Esophagus muscularis mucosa (tissue), 4 donors: ENCODE results near the gene MRNIP. TPM values are rescaled to one million over a fixed set of nuclear protein-coding genes. Genes with fewer than 3 reads are reported as not detected.
A peak's percentile ranks its signal among the peaks of the same experiment; 100 is the strongest.

Source experiments
- DNase-seq: peaks from one replicate; pipeline ENCODE4 v3.0.0-alpha.2; 2017; ENCODE audit errors: extremely low spot score
- H3K27ac ChIP-seq, 4 donors: fragments of 200-600 bp; sonication (generic); replicated peaks in 1 of 4; 1 replicate in 3 of 4; 2 replicates in 1 of 4; pipeline ENCODE4 v1.5.1; 2016 to 2019; ENCODE audit warnings: mild to moderate bottlenecking in 1 of 4
- H3K27me3 ChIP-seq, 4 donors: fragments of 200-600 bp; sonication (generic); one replicate each; pipeline versions ENCODE4 v1.5.1 to v1.6.0; 2016 to 2019
- H3K36me3 ChIP-seq, 4 donors: fragments of 200-600 bp; sonication (generic); one replicate each; pipeline ENCODE4 v1.5.1; 2016 to 2019
- H3K4me1 ChIP-seq, 4 donors: fragments of 200-600 bp; sonication (generic); one replicate each; pipeline ENCODE4 v1.5.1; 2016 to 2019
- H3K4me3 ChIP-seq, 4 donors: fragments of 200-600 bp; sonication (generic); 1 replicate in 2 of 4; 2 replicates in 2 of 4; pipeline ENCODE4 v1.5.1; 2016 to 2019; ENCODE audit warnings: mild to moderate bottlenecking in 4 of 4, moderate library complexity in 1 of 4
- H3K9me3 ChIP-seq, 4 donors: fragments of 200-600 bp; sonication (generic); 1 replicate in 3 of 4; 2 replicates in 1 of 4; pipeline ENCODE4 v1.5.1; 2016 to 2019
- CTCF ChIP-seq, 3 experiments: fragments of 200-600 bp in 2 of 3; fragments of 450-650 bp in 1 of 3; sonication (generic) in 2 of 3; IDR thresholded peaks; one replicate each; pipeline ENCODE4 v1.5.1; 2017 to 2019; ENCODE audit warnings: antibody characterized with exemption in 3 of 3, mild to moderate bottlenecking in 2 of 3, moderate library complexity in 1 of 3
- EP300 ChIP-seq: sonication (generic); formaldehyde crosslinking; IDR thresholded peaks from one replicate; pipeline ENCODE4 v1.6.1; 2017; ENCODE audit warnings: antibody characterized with exemption
- POLR2A ChIP-seq: fragments of 450-650 bp; IDR thresholded peaks from one replicate; pipeline ENCODE4 v1.6.1; 2017; ENCODE audit warnings: antibody characterized with exemption, moderate library complexity, mild to moderate bottlenecking, low read depth
- POLR2AphosphoS5 ChIP-seq, 2 donors: sonication (generic); formaldehyde crosslinking; IDR thresholded peaks; one replicate each; pipeline ENCODE4 v1.6.1; 2017; ENCODE audit warnings: antibody characterized with exemption in 2 of 2
- WGBS: methylation state at CpG from one replicate; pipeline ENCODE4 v1.1.5; 2018; 5-methylcytosine and 5-hydroxymethylcytosine counted together
- intact Hi-C: fragments of 100-400 bp; cut with DNase I; formaldehyde crosslinking; loops from one replicate; pipeline ENCODE4 v1.15.1; 2023
- total RNA-seq, 4 donors: library from RNA; depleted of rRNA; stranded (reverse); fragments of >200 nt; gene quantifications; one replicate each; pipeline versions ENCODE4 v1.1.0 to v1.2.1, GENCODE V29; 2016

MRNIP gene
- total RNA-seq, 4 donors from 2014 or later, result 21.2 to 34.2 (median 23.3) TPM

GRCh38 chr5:179799644-179799973, 59.0 kb downstream of the MRNIP start:
- 92% methylated on average over 4 of the region's 5 CpGs for WGBS
- Histone ChIP-seq H3K36me3 (peaks cover 38 to 56% (median 46%) of the 10 kb centered on the region in 4 donors), H3K27ac (no peak overlapping the region), H3K27me3 (no peaks in the 10 kb centered on the region), H3K9me3 (no peaks in the 10 kb centered on the region), H3K4me3 (no peak overlapping the region), H3K4me1 (peaks cover 54 to 70% (median 60%) of the 10 kb centered on the region in 4 donors)
- no peak for DNase-seq
- TF ChIP-seq POLR2AphosphoS5 (IDR thresholded peaks at IDR 0.05) (peak in 1 of 2 donors; percentile 3), EP300 (no peak)
- intact Hi-C loops, result loop anchor here (5.0 kb wide), 2 partner anchors 37 to 142 kb away; no protein-coding TSS in a partner anchor

GRCh38 chr5:179798771-179799643, 59.6 kb downstream of the MRNIP start:
- Histone ChIP-seq H3K4me1 (peaks cover 54 to 70% (median 60%) of the 10 kb centered on the region in 4 donors), H3K27me3 (no peaks in the 10 kb centered on the region), H3K4me3 (no peak overlapping the region), H3K36me3 (peaks cover 38 to 56% (median 46%) of the 10 kb centered on the region in 4 donors), H3K9me3 (no peaks in the 10 kb centered on the region), H3K27ac (no peak overlapping the region)
- TF ChIP-seq POLR2AphosphoS5 (IDR thresholded peaks at IDR 0.05) (peak in 1 of 2 donors; percentile 3), EP300 (no peak)
- DNase-seq, result no peak
- WGBS, result 94% methylated on average over 29 of the region's 36 CpGs
- intact Hi-C loops, result loop anchor here (5.0 kb wide), 2 partner anchors 37 to 142 kb away; no protein-coding TSS in a partner anchor

GRCh38 chr5:179798144-179798770, 60.4 kb downstream of the MRNIP start:
- Histone ChIP-seq H3K4me1 (peaks cover 54 to 70% (median 60%) of the 10 kb centered on the region in 4 donors), H3K4me3 (no peak overlapping the region), H3K27ac (no peak overlapping the region), H3K36me3 (peaks cover 38 to 56% (median 46%) of the 10 kb centered on the region in 4 donors), H3K27me3 (no peaks in the 10 kb centered on the region), H3K9me3 (no peaks in the 10 kb centered on the region)
- intact Hi-C loops, result loop anchor here (5.0 kb wide), 2 partner anchors 36 to 141 kb away; no protein-coding TSS in a partner anchor
- TF ChIP-seq EP300 (no peak), POLR2AphosphoS5 (IDR thresholded peaks at IDR 0.05) (no peak), POLR2A (no peak), CTCF (IDR thresholded peaks at IDR 0.05) (no peak)
- DNase-seq, result no peak
- 88% methylated on average over 13 of the region's 23 CpGs for WGBS

- H3K36me3 ChIP-seq, result peaks cover 38 to 56% (median 46%) of the 10 kb centered on the region in 4 donors
- TF ChIP-seq CTCF (IDR thresholded peaks at IDR 0.05) (no peak), POLR2A (no peak), EP300 (no peak), POLR2AphosphoS5 (IDR thresholded peaks at IDR 0.05) (no peak)
- no peak overlapping the region for H3K27ac ChIP-seq
- intact Hi-C loops, result loop anchor here (5.0 kb wide), 2 partner anchors 35 to 140 kb away; no protein-coding TSS in a partner anchor
- H3K4me3 ChIP-seq, result no peak overlapping the region
- no peaks in the 10 kb centered on the region for H3K9me3 ChIP-seq
- no peaks in the 10 kb centered on the region for H3K27me3 ChIP-seq
- peaks cover 54 to 70% (median 60%) of the 10 kb centered on the region in 4 donors for H3K4me1 ChIP-seq
- DNase-seq, result no peak
- 86% methylated on average over 9 of the region's 30 CpGs for WGBS
Observed at GRCh38 chr5:179797741-179798140, 60.9 kb downstream of the MRNIP start.

GRCh38 chr5:179796877-179797608, 61.6 kb downstream of the MRNIP start:
- no peak for TF ChIP-seq CTCF (IDR thresholded peaks at IDR 0.05)
- TF ChIP-seq EP300, result no peak
- no peak for TF ChIP-seq POLR2AphosphoS5 (IDR thresholded peaks at IDR 0.05)
- TF ChIP-seq POLR2A, result no peak
- peak overlapping the region; percentile 62 to 80 (median 72) for H3K4me3 ChIP-seq
- peak overlapping the region; percentile 79 to 90 (median 84) for H3K27ac ChIP-seq
- H3K9me3 ChIP-seq, result no peaks in the 10 kb centered on the region
- no peak for DNase-seq
- H3K36me3 ChIP-seq, result peaks cover 38 to 56% (median 46%) of the 10 kb centered on the region in 4 donors
- 73% methylated on average over 16 of the region's 21 CpGs for WGBS
- H3K4me1 ChIP-seq, result peaks cover 54 to 69% (median 60%) of the 10 kb centered on the region in 4 donors
- intact Hi-C loops, result loop anchor here (5.0 kb wide), 2 partner anchors 35 to 140 kb away; no protein-coding TSS in a partner anchor
- no peaks in the 10 kb centered on the region for H3K27me3 ChIP-seq
